GM23338 (cell line): ENCODE results near the gene SCRT2. TPM values are rescaled to one million over a fixed set of nuclear protein-coding genes. Genes with fewer than 3 reads are reported as not detected.

Source experiments
- ATAC-seq: fragments of 200-7000 bp; cut with Tn5 transposase; 3 replicates; pipeline ENCODE4 v1.9.1; 2020
- DNase-seq: peaks from one replicate; pipeline ENCODE4 v3.0.0-alpha.2; 2015; ENCODE audit warnings: low spot score
- H2AFZ ChIP-seq: fragments of 200-600 bp; sonication (generic); 2 replicates; pipeline ENCODE4 v1.8.0; 2016; ENCODE audit warnings: antibody characterized with exemption, mild to moderate bottlenecking, moderate library complexity
- H3F3A ChIP-seq: fragments of 200-600 bp; sonication (generic); replicated peaks from 2 replicates; pipeline ENCODE4 v1.8.0; 2017; ENCODE audit warnings: antibody characterized with exemption, mixed run types, low read depth
- H3K27ac ChIP-seq: fragments of 200-600 bp; sonication (generic); 2 replicates; pipeline ENCODE4 v1.6.1; 2016; ENCODE audit warnings: low read depth
- H3K27me3 ChIP-seq: fragments of 200-600 bp; sonication (generic); 2 replicates; pipeline ENCODE4 v1.8.0; 2016; ENCODE audit warnings: mild to moderate bottlenecking, mixed run types, moderate library complexity; ENCODE audit not compliant: insufficient read depth
- H3K36me3 ChIP-seq: fragments of 200-600 bp; sonication (generic); 2 replicates; pipeline ENCODE4 v1.8.0; 2016; ENCODE audit warnings: mild to moderate bottlenecking; ENCODE audit not compliant: insufficient read depth
- H3K4me1 ChIP-seq: fragments of 200-600 bp; sonication (generic); 2 replicates; pipeline ENCODE4 v1.8.0; 2016; ENCODE audit warnings: mild to moderate bottlenecking, moderate library complexity; ENCODE audit not compliant: insufficient read depth
- H3K4me2 ChIP-seq: fragments of 200-600 bp; sonication (generic); 2 replicates; pipeline ENCODE4 v1.7.1; 2017; ENCODE audit warnings: mixed run types
- H3K4me3 ChIP-seq: fragments of 200-600 bp; sonication (generic); 2 replicates; pipeline ENCODE4 v1.6.1; 2016; ENCODE audit warnings: mixed run types
- H3K79me2 ChIP-seq: fragments of 200-600 bp; sonication (generic); replicated peaks from 2 replicates; pipeline ENCODE4 v1.8.0; 2017; ENCODE audit warnings: mild to moderate bottlenecking; ENCODE audit not compliant: insufficient read depth
- H3K9me2 ChIP-seq: fragments of 200-600 bp; sonication (generic); 2 replicates; pipeline ENCODE4 v1.8.0; 2017; ENCODE audit not compliant: insufficient read depth
- H4K20me1 ChIP-seq: fragments of 200-600 bp; sonication (generic); replicated peaks from 2 replicates; pipeline ENCODE4 v1.8.0; 2017; ENCODE audit warnings: mild to moderate bottlenecking; ENCODE audit not compliant: insufficient read depth
- H3K27ac Mint-ChIP-seq: 2 replicates; pipeline ENCODE4 v1.8.0; 2020; ENCODE audit warnings: inconsistent platforms, mild to moderate bottlenecking, moderate library complexity, mixed read lengths
- H3K27me3 Mint-ChIP-seq: 3 replicates; pipeline ENCODE4 v1.8.0; 2022; ENCODE audit warnings: low read depth, mild to moderate bottlenecking, moderate library complexity, mixed read lengths, inconsistent platforms; ENCODE audit not compliant: insufficient read depth, poor library complexity
- H3K36me3 Mint-ChIP-seq: 3 replicates; pipeline ENCODE4 v1.8.0; 2021; ENCODE audit warnings: low read depth, mild to moderate bottlenecking, inconsistent platforms, moderate library complexity, mixed read lengths
- H3K4me1 Mint-ChIP-seq: 3 replicates; pipeline ENCODE4 v1.8.0; 2020; ENCODE audit warnings: mild to moderate bottlenecking, inconsistent platforms, mixed read lengths
- H3K4me3 Mint-ChIP-seq: 3 replicates; pipeline ENCODE4 v1.8.0; 2021; ENCODE audit warnings: moderate library complexity, mild to moderate bottlenecking, inconsistent platforms, mixed read lengths
- H3K9me3 Mint-ChIP-seq: 3 replicates; pipeline ENCODE4 v1.8.0; 2020; ENCODE audit warnings: moderate library complexity, mild to moderate bottlenecking, inconsistent platforms, mixed read lengths
- CREB1 ChIP-seq: fragments of 250-450 bp; sonication (Bioruptor Pico); IDR thresholded peaks from 2 replicates; pipeline ENCODE4 v1.5.0; 2020; ENCODE audit warnings: low read depth, mild to moderate bottlenecking, moderate library complexity
- CTCF ChIP-seq, 2 experiments: fragments of 200-600 bp in 1 of 2; sonication (generic) in 1 of 2; conservative IDR thresholded peaks; 2 replicates each; pipeline versions ENCODE4 v1.5.1 to v1.6.1; 2016 to 2017; ENCODE audit warnings: antibody characterized with exemption in 2 of 2, low read depth in 2 of 2, mild to moderate bottlenecking in 2 of 2, moderate library complexity in 1 of 2
- ETS1 ChIP-seq: IDR thresholded peaks from 2 replicates; pipeline ENCODE4 v1.6.1; 2016; ENCODE audit warnings: antibody characterized with exemption
- EZH2 ChIP-seq: fragments of 200-600 bp; sonication (generic); IDR thresholded peaks from one replicate; pipeline ENCODE4 v1.8.0; 2017; ENCODE audit warnings: antibody characterized with exemption, mild to moderate bottlenecking, low read depth; ENCODE audit not compliant: unreplicated experiment
- EZH2phosphoT487 ChIP-seq: fragments of 200-600 bp; sonication (generic); IDR thresholded peaks from one replicate; pipeline ENCODE4 v1.8.1; 2018; ENCODE audit warnings: antibody characterized with exemption; ENCODE audit not compliant: unreplicated experiment
- JUNB ChIP-seq: IDR thresholded peaks from one replicate; pipeline ENCODE4 v1.6.1; 2016; ENCODE audit warnings: antibody characterized with exemption; ENCODE audit not compliant: unreplicated experiment
- POLR2AphosphoS5 ChIP-seq: IDR thresholded peaks from 2 replicates; pipeline ENCODE4 v1.6.1; 2016; ENCODE audit warnings: antibody characterized with exemption, low read depth
- STAT1 ChIP-seq: IDR thresholded peaks from one replicate; pipeline ENCODE4 v1.6.1; 2016; ENCODE audit warnings: antibody characterized with exemption; ENCODE audit not compliant: unreplicated experiment
- ZNF114 ChIP-seq: fragments of 250-450 bp; sonication (Bioruptor Pico); IDR thresholded peaks from 2 replicates; pipeline ENCODE4 v1.5.0; 2020; ENCODE audit warnings: mild to moderate bottlenecking, moderate library complexity
- ZNF331 ChIP-seq: fragments of 250-450 bp; sonication (Bioruptor Pico); IDR thresholded peaks from 2 replicates; pipeline ENCODE4 v1.5.0; 2020; ENCODE audit warnings: low read depth, mild to moderate bottlenecking, moderate library complexity
- polyA plus RNA-seq: library from polyadenylated mRNA; unstranded; fragments of >200 nt; fragmentation: Nextera tagmentation; extraction: Ambion mirVana; gene quantifications from 2 replicates; pipeline ENCODE4 v1.2.1, GENCODE V29; 2016
- total RNA-seq: library from RNA; depleted of rRNA; stranded (reverse); fragments of >200 nt; shearing (Covaris generic); gene quantifications from 2 replicates; pipeline ENCODE4 v1.2.3, GENCODE V29; 2014
- TF ChIP-seq, protein P1 (sequence below): fragments of 250-450 bp; sonication (Bioruptor Pico); IDR thresholded peaks from 2 replicates; pipeline ENCODE4 v1.5.0; 2020; ENCODE audit warnings: mild to moderate bottlenecking, moderate library complexity

The SCRT2 gene
- total and polyA plus RNA-seq, 2 experiments from 2014 or later: 0.31 TPM; not detected in 1

DNA sequence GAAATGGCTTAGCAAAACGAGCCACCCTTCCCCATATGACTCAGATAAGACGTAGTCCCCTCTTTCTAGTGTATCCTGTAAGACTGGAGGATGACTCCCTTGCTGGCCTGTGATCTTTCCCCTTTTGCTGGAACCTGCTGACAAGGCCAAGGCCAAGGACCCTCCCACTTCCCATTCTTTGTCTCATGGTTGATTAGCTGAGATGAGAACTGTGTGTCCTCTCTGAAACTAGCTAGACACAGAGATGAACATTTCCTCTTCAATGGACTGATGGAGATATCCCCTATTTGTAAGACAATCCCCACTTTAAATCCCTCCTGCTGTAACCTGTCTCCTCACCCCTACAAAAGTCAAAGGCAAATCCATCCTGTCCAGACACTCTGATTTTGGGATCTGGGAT is 33.4 kb upstream of the SCRT2 start (continued):
- TF ChIP-seq ETS1 (no peak), ZNF114 (CRISPR knock-in tag) (no peak), STAT1 (no peak), CREB1 (CRISPR knock-in tag) (no peak), JUNB (no peak), EZH2phosphoT487 (no peak)
- TF ChIP-seq, protein P1, sequence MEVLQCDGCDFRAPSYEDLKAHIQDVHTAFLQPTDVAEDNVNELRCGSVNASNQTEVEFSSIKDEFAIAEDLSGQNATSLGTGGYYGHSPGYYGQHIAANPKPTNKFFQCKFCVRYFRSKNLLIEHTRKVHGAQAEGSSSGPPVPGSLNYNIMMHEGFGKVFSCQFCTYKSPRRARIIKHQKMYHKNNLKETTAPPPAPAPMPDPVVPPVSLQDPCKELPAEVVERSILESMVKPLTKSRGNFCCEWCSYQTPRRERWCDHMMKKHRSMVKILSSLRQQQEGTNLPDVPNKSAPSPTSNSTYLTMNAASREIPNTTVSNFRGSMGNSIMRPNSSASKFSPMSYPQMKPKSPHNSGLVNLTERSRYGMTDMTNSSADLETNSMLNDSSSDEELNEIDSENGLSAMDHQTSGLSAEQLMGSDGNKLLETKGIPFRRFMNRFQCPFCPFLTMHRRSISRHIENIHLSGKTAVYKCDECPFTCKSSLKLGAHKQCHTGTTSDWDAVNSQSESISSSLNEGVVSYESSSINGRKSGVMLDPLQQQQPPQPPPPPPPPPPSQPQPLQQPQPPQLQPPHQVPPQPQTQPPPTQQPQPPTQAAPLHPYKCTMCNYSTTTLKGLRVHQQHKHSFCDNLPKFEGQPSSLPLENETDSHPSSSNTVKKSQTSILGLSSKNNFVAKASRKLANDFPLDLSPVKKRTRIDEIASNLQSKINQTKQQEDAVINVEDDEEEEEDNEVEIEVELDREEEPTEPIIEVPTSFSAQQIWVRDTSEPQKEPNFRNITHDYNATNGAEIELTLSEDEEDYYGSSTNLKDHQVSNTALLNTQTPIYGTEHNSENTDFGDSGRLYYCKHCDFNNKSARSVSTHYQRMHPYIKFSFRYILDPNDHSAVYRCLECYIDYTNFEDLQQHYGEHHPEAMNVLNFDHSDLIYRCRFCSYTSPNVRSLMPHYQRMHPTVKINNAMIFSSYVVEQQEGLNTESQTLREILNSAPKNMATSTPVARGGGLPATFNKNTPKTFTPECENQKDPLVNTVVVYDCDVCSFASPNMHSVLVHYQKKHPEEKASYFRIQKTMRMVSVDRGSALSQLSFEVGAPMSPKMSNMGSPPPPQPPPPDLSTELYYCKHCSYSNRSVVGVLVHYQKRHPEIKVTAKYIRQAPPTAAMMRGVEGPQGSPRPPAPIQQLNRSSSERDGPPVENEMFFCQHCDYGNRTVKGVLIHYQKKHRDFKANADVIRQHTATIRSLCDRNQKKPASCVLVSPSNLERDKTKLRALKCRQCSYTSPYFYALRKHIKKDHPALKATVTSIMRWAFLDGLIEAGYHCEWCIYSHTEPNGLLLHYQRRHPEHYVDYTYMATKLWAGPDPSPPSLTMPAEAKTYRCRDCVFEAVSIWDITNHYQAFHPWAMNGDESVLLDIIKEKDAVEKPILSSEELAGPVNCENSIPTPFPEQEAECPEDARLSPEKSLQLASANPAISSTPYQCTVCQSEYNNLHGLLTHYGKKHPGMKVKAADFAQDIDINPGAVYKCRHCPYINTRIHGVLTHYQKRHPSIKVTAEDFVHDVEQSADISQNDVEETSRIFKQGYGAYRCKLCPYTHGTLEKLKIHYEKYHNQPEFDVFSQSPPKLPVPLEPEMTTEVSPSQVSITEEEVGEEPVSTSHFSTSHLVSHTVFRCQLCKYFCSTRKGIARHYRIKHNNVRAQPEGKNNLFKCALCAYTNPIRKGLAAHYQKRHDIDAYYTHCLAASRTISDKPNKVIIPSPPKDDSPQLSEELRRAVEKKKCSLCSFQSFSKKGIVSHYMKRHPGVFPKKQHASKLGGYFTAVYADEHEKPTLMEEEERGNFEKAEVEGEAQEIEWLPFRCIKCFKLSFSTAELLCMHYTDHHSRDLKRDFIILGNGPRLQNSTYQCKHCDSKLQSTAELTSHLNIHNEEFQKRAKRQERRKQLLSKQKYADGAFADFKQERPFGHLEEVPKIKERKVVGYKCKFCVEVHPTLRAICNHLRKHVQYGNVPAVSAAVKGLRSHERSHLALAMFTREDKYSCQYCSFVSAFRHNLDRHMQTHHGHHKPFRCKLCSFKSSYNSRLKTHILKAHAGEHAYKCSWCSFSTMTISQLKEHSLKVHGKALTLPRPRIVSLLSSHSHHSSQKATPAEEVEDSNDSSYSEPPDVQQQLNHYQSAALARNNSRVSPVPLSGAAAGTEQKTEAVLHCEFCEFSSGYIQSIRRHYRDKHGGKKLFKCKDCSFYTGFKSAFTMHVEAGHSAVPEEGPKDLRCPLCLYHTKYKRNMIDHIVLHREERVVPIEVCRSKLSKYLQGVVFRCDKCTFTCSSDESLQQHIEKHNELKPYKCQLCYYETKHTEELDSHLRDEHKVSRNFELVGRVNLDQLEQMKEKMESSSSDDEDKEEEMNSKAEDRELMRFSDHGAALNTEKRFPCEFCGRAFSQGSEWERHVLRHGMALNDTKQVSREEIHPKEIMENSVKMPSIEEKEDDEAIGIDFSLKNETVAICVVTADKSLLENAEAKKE: no peak

GRCh38 chr20:707451-708110 is 32.0 kb upstream of the SCRT2 start:
- DNase-seq: no peak
- H3K27me3 ChIP-seq: peaks cover 43% of the 10 kb centered on the region
- Mint-ChIP-seq H3K27me3 (peaks cover 25% of the 10 kb centered on the region), H3K4me1 (peaks cover 32% of the 10 kb centered on the region), H3K36me3 (peaks cover 15% of the 10 kb centered on the region), H3K27ac (no peak overlapping the region), H3K9me3 (peaks cover 20% of the 10 kb centered on the region), H3K4me3 (no peak overlapping the region; the same call in 2 of the 3 replicates)
- H3K9me2 ChIP-seq: no peaks in the 10 kb centered on the region
- ATAC-seq: no peak
- no peak overlapping the region for H3K27ac ChIP-seq
- no peaks in the 10 kb centered on the region for H4K20me1 ChIP-seq
- H3K4me3 ChIP-seq: no peak overlapping the region
- H3K36me3 ChIP-seq: no peaks in the 10 kb centered on the region
- no peaks in the 10 kb centered on the region for H3F3A ChIP-seq
- no peaks in the 10 kb centered on the region for H3K79me2 ChIP-seq
- peaks cover 13% of the 10 kb centered on the region; the same call in 1 of the 2 replicates for H3K4me1 ChIP-seq
- no peak overlapping the region for H3K4me2 ChIP-seq
- no peak overlapping the region for H2AFZ ChIP-seq
- TF ChIP-seq ETS1 (no peak), EZH2 (no peak), ZNF114 (CRISPR knock-in tag) (no peak), STAT1 (no peak), CTCF (conservative IDR thresholded peaks at IDR 0.05; ENCODE audit: low read depth in 2 of 2) (no peak), ZNF331 (no peak), CREB1 (CRISPR knock-in tag) (no peak), POLR2AphosphoS5 (no peak), JUNB (no peak)
